H1 (cell line): ENCODE data around the gene CCDC88C.

Experiments used
- POLR2A ChIP-seq, 2 experiments: IDR thresholded peaks; 1 replicate in 1 of 2; 2 replicates in 1 of 2; pipeline ENCODE4 v1.6.1; 2011; ENCODE audit warnings: low read depth in 2 of 2, low read length in 2 of 2, mild to moderate bottlenecking in 2 of 2; ENCODE audit errors: control extremely low read depth in 1 of 2
- TF ChIP-seq, protein P1 (sequence below): IDR thresholded peaks from 2 replicates; pipeline ENCODE4 v1.6.1; 2012; ENCODE audit warnings: low read length, inconsistent platforms

GRCh38 chr14:91398707-91399106 is 18.9 kb downstream of the CCDC88C start:
- TF ChIP-seq POLR2A (IDR thresholded peaks at IDR 0.05; ENCODE audit: control extremely low read depth in 1 of 2, low read depth in 2 of 2, low read length in 2 of 2), result no peak
- TF ChIP-seq, protein P1, sequence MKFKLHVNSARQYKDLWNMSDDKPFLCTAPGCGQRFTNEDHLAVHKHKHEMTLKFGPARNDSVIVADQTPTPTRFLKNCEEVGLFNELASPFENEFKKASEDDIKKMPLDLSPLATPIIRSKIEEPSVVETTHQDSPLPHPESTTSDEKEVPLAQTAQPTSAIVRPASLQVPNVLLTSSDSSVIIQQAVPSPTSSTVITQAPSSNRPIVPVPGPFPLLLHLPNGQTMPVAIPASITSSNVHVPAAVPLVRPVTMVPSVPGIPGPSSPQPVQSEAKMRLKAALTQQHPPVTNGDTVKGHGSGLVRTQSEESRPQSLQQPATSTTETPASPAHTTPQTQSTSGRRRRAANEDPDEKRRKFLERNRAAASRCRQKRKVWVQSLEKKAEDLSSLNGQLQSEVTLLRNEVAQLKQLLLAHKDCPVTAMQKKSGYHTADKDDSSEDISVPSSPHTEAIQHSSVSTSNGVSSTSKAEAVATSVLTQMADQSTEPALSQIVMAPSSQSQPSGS, result no peak
